Tibial artery (tissue), 4 donors: Measurements from ENCODE around the gene COL28A1.

Source experiments
- DNase-seq, 2 donors: peaks; one replicate each; pipeline ENCODE4 v3.0.0-alpha.2; 2019
- H3K27ac ChIP-seq, 2 donors: fragments of 200-600 bp; sonication (generic) in 1 of 2; 1 replicate in 1 of 2; 2 replicates in 1 of 2; pipeline ENCODE4 v1.5.1; 2018 to 2019; ENCODE audit warnings: mild to moderate bottlenecking in 1 of 2
- H3K27me3 ChIP-seq, 2 donors: fragments of 200-600 bp; sonication (generic) in 1 of 2; one replicate each; pipeline versions ENCODE4 v1.5.1 to v1.6.0; 2016 to 2019
- H3K36me3 ChIP-seq, 3 donors: fragments of 200-600 bp; sonication (generic) in 2 of 3; one replicate each; pipeline ENCODE4 v1.5.1; 2016 to 2019; ENCODE audit warnings: mild to moderate bottlenecking in 2 of 3
- H3K4me1 ChIP-seq, 4 donors: fragments of 200-600 bp; sonication (generic) in 2 of 4; 1 replicate in 3 of 4; 2 replicates in 1 of 4; pipeline ENCODE4 v1.5.1; 2016 to 2019
- H3K4me3 ChIP-seq, 2 donors: fragments of 200-600 bp; sonication (generic) in 1 of 2; 1 replicate in 1 of 2; 2 replicates in 1 of 2; pipeline ENCODE4 v1.5.1; 2018 to 2019; ENCODE audit warnings: mild to moderate bottlenecking in 2 of 2
- H3K9me3 ChIP-seq, 3 donors: fragments of 200-600 bp; sonication (generic) in 1 of 3; one replicate each; pipeline ENCODE4 v1.5.1; 2016 to 2019
- intact Hi-C: fragments of 100-400 bp; cut with DNase I; formaldehyde crosslinking; loops from one replicate; pipeline ENCODE4 v1.15.0; 2023; ENCODE audit warnings: low total_unique reads
- TF ChIP-seq, protein P1 (sequence below), 2 experiments: fragments of 200-600 bp in 1 of 2; fragments of 450-650 bp in 1 of 2; IDR thresholded peaks; one replicate each; pipeline ENCODE4 v1.5.1; 2017 to 2019; ENCODE audit warnings: antibody characterized with exemption in 2 of 2, mild to moderate bottlenecking in 1 of 2, moderate library complexity in 1 of 2

The COL28A1 gene

DNA sequence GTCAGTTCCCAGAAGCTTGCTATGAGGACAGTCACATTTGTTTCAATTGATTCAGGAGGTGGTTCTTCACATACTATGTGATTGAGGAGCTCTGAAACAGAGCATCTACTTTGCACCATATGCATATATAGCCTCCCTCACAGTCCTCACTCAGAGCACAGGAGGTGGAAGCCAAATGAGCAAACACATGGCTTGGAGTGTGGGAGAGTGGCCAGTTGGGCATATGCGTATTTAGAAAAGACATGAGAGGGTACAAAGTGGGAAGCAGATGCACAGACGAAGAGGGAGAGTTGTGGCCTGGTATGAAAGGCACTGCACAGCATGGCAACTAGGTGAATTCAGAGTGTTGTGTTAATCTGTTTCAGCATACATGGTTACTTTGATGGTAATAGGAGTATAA lies 165.6 kb downstream of the COL28A1 start:
- TF ChIP-seq, protein P1, sequence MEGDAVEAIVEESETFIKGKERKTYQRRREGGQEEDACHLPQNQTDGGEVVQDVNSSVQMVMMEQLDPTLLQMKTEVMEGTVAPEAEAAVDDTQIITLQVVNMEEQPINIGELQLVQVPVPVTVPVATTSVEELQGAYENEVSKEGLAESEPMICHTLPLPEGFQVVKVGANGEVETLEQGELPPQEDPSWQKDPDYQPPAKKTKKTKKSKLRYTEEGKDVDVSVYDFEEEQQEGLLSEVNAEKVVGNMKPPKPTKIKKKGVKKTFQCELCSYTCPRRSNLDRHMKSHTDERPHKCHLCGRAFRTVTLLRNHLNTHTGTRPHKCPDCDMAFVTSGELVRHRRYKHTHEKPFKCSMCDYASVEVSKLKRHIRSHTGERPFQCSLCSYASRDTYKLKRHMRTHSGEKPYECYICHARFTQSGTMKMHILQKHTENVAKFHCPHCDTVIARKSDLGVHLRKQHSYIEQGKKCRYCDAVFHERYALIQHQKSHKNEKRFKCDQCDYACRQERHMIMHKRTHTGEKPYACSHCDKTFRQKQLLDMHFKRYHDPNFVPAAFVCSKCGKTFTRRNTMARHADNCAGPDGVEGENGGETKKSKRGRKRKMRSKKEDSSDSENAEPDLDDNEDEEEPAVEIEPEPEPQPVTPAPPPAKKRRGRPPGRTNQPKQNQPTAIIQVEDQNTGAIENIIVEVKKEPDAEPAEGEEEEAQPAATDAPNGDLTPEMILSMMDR (IDR thresholded peaks at IDR 0.05): no peak
- Histone ChIP-seq H3K4me1 (no peaks in the 10 kb centered on the region), H3K27me3 (no peaks in the 10 kb centered on the region), H3K4me3 (no peak overlapping the region), H3K27ac (no peak overlapping the region), H3K9me3 (no peaks in the 10 kb centered on the region), H3K36me3 (no peaks in the 10 kb centered on the region)
- DNase-seq: no peak
- intact Hi-C loops: no loop called here

DNA sequence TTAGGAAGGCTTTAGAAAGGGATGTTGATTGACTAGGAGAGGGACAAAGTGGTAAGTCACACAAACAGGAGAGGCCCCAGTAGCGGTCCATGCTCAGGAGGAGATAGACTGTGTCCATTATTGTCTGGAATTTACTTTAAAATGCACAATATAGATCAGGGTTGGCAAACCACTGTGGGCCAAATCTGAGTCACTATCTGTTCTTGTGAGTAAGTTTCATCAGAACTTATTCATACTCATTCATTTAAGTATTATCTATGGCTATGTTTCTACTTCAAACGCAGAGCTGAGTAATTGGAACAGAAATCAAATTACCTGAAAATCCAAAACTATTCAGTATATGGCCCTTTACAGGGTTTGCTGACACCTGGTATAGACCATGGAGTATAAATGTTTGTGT lies 166.5 kb downstream of the COL28A1 start:
- Histone ChIP-seq H3K4me1 (no peaks in the 10 kb centered on the region), H3K4me3 (no peak overlapping the region), H3K36me3 (no peaks in the 10 kb centered on the region), H3K27me3 (no peaks in the 10 kb centered on the region), H3K27ac (no peak overlapping the region), H3K9me3 (no peaks in the 10 kb centered on the region)
- TF ChIP-seq, protein P1 (IDR thresholded peaks at IDR 0.05): no peak
- DNase-seq: no peak
- intact Hi-C loops: no loop called here

GRCh38 chr7:7354674-7355073 lies 181.0 kb downstream of the COL28A1 start:
- intact Hi-C loops: no loop called here
- Histone ChIP-seq H3K27me3 (no peaks in the 10 kb centered on the region), H3K4me3 (no peak overlapping the region), H3K27ac (no peak overlapping the region), H3K4me1 (peaks cover 0 to 14% (median 6%) of the 10 kb centered on the region in 4 donors), H3K9me3 (no peaks in the 10 kb centered on the region), H3K36me3 (no peaks in the 10 kb centered on the region)
- TF ChIP-seq, protein P1 (IDR thresholded peaks at IDR 0.05): no peak
- DNase-seq: no peak

DNA sequence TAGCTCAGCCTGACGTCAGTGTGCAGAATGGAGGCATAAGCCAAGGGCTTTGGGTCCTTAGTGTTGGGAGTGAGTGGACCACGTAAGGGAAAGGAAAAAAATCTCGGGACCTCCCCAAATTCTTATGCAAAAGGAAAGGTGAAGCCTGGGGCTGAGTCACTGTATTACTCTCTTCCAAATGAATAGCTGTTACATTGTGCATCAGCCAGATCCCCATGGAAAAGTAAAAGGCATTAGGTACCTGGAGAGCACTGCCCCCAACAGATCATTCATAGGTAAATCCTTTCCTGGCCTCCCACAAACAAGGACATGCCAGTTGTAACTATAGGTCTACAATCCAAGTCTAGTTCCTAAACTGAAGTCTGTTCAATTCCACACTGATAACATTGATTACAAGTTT lies 182.8 kb downstream of the COL28A1 start:
- H3K27me3 ChIP-seq: no peaks in the 10 kb centered on the region
- no peaks in the 10 kb centered on the region for H3K36me3 ChIP-seq
- no peak for DNase-seq
- TF ChIP-seq, protein P1 (IDR thresholded peaks at IDR 0.05): no peak
- no peaks in the 10 kb centered on the region for H3K9me3 ChIP-seq
- no peak overlapping the region for H3K27ac ChIP-seq
- H3K4me1 ChIP-seq: peaks cover 0 to 14% (median 6%) of the 10 kb centered on the region in 4 donors
- intact Hi-C loops: no loop called here
- H3K4me3 ChIP-seq: no peak overlapping the region

- intact Hi-C loops: no loop called here
- DNase-seq: no peak
- peaks cover 0 to 14% (median 6%) of the 10 kb centered on the region in 4 donors for H3K4me1 ChIP-seq
- H3K27ac ChIP-seq: no peak overlapping the region
- H3K4me3 ChIP-seq: no peak overlapping the region
- TF ChIP-seq, protein P1 (IDR thresholded peaks at IDR 0.05): no peak
- no peaks in the 10 kb centered on the region for H3K27me3 ChIP-seq
- no peaks in the 10 kb centered on the region for H3K36me3 ChIP-seq
- H3K9me3 ChIP-seq: no peaks in the 10 kb centered on the region
Observed at GRCh38 chr7:7351832-7352231, 183.8 kb downstream of the COL28A1 start.

GRCh38 chr7:7351156-7351555 lies 184.5 kb downstream of the COL28A1 start:
- Histone ChIP-seq H3K4me3 (no peak overlapping the region), H3K27ac (peak overlapping the region in 1 of 2 donors; percentile 16), H3K4me1 (peaks cover 0 to 14% (median 6%) of the 10 kb centered on the region in 4 donors), H3K36me3 (no peaks in the 10 kb centered on the region), H3K27me3 (no peaks in the 10 kb centered on the region), H3K9me3 (no peaks in the 10 kb centered on the region)
- TF ChIP-seq, protein P1 (IDR thresholded peaks at IDR 0.05): no peak
- intact Hi-C loops: no loop called here
- DNase-seq: no peak
